HepG2 (cell line): ENCODE results near the gene TMEM120A. TPM values are rescaled to one million over a fixed set of nuclear protein-coding genes. Genes with fewer than 3 reads are reported as not detected.

Source experiments
- ATAC-seq: fragments of 200-7000 bp; cut with Tn5 transposase; 3 replicates; pipeline ENCODE4 v1.9.1; 2020; ENCODE audit warnings: mild to moderate bottlenecking, moderate library complexity
- BruUV-seq: library from RNA; stranded (reverse); fragments of 400-500 nt; replicated peaks from 2 replicates; lab custom pipeline; 2021; lab: Mats Ljungman, UMichigan
- CTCF ChIA-PET: fragments of 300-600 bp; formaldehyde crosslinking; extraction: SDS; loops from one replicate; lab custom pipeline; 2021; ENCODE audit warnings: low total read pairs, inconsistent platforms, low intra/inter-chr PET ratio; lab: Yijun Ruan, JAX
- POLR2A ChIA-PET: fragments of 350-600 bp; sonication (Branson Sonifier 250); formaldehyde crosslinking; loops from one replicate; lab custom pipeline; 2020; ENCODE audit warnings: antibody characterized with exemption, inconsistent platforms; lab: Yijun Ruan, JAX
- DNase-seq: peaks from one replicate; pipeline ENCODE4 v3.0.0-alpha.2; 2015; ENCODE audit warnings: low spot score
- FAIRE-seq: peaks from 3 replicates; lab custom pipeline; 2011; peaks lifted over from hg19 to GRCh38; lab: Jason Lieb, UNC
- H2AFZ ChIP-seq: one replicate; pipeline ENCODE4 v1.6.1; 2011; ENCODE audit warnings: low read length, inconsistent platforms
- H3K27ac ChIP-seq: fragments of 300-600 bp; 3 replicates; pipeline ENCODE4 v1.8.0; 2011; ENCODE audit warnings: mixed run types, mild to moderate bottlenecking, mixed read lengths, low read length, inconsistent platforms; ENCODE audit not compliant: insufficient read depth; ENCODE audit errors: extremely low read length
- H3K27me3 ChIP-seq, 2 experiments: fragments of 200-600 bp in 1 of 2; 2 replicates in 1 of 2; 3 replicates in 1 of 2; pipeline versions ENCODE4 v1.6.0 to v1.8.0; 2011; ENCODE audit warnings: low read length in 2 of 2, mild to moderate bottlenecking in 2 of 2, moderate library complexity in 2 of 2, inconsistent platforms in 1 of 2; ENCODE audit not compliant: insufficient read depth in 2 of 2, control insufficient read depth in 1 of 2
- H3K36me3 ChIP-seq, 2 experiments: fragments of 200-600 bp in 1 of 2; replicated peaks in 1 of 2; 2 replicates in 1 of 2; 3 replicates in 1 of 2; pipeline versions ENCODE4 v1.5.1 to v1.8.0; 2011; ENCODE audit warnings: low read length in 2 of 2, inconsistent platforms in 1 of 2; ENCODE audit not compliant: insufficient read depth in 2 of 2, control insufficient read depth in 1 of 2
- H3K4me1 ChIP-seq: 2 replicates; pipeline ENCODE4 v1.5.1; 2012; ENCODE audit warnings: low read length, inconsistent platforms; ENCODE audit not compliant: insufficient read depth
- H3K4me2 ChIP-seq: 2 replicates; pipeline ENCODE4 v1.6.0; 2011; ENCODE audit warnings: low read depth, low read length, inconsistent platforms
- H3K4me3 ChIP-seq, 3 experiments: fragments of 200-600 bp in 1 of 3; sonication (generic), shearing (Covaris generic) in 1 of 3; replicated peaks in 1 of 3; 2 replicates each; pipeline ENCODE4 v1.5.1; 2011 to 2016; ENCODE audit warnings: low read length in 3 of 3, inconsistent platforms in 2 of 3, low read depth in 2 of 3, mild to moderate bottlenecking in 2 of 3, control low read depth in 1 of 3, mixed read lengths in 1 of 3; ENCODE audit not compliant: insufficient read depth in 1 of 3
- H3K79me2 ChIP-seq: one replicate; pipeline ENCODE4 v1.6.1; 2011; ENCODE audit warnings: low read length, inconsistent platforms; ENCODE audit not compliant: insufficient read depth
- H3K9ac ChIP-seq: 2 replicates; pipeline ENCODE4 v1.6.0; 2011; ENCODE audit warnings: mild to moderate bottlenecking, low read depth, low read length, inconsistent platforms; ENCODE audit not compliant: insufficient read depth
- H3K9me3 ChIP-seq: 2 replicates; pipeline ENCODE4 v1.5.1; 2012; ENCODE audit warnings: mild to moderate bottlenecking, low read length
- H4K20me1 ChIP-seq: 2 replicates; pipeline ENCODE4 v1.6.0; 2011; ENCODE audit warnings: inconsistent platforms, mild to moderate bottlenecking, low read length, moderate library complexity; ENCODE audit not compliant: insufficient read depth
- FOXK1 ChIP-seq: sonication (generic); formaldehyde crosslinking; IDR thresholded peaks from 2 replicates; pipeline ENCODE4 v1.4.0; 2020; ENCODE audit warnings: low read depth, missing genetic modification reagents, borderline replicate concordance
- GFI1 ChIP-seq: sonication (generic); formaldehyde crosslinking; IDR thresholded peaks from 2 replicates; pipeline ENCODE4 v1.5.0; 2020; ENCODE audit warnings: missing genetic modification reagents, mild to moderate bottlenecking, borderline replicate concordance
- HNF1B ChIP-seq: sonication (generic); formaldehyde crosslinking; IDR thresholded peaks from 2 replicates; pipeline ENCODE4 v1.5.1; 2020; ENCODE audit warnings: mild to moderate bottlenecking, moderate library complexity, missing genetic modification reagents
- PPARG ChIP-seq: conservative IDR thresholded peaks from 2 replicates; pipeline ENCODE4 v1.6.1; 2016; ENCODE audit warnings: missing biosample characterization, missing genetic modification reagents
- RERE ChIP-seq: IDR thresholded peaks from 2 replicates; pipeline ENCODE4 v1.6.1; 2016; ENCODE audit warnings: low read depth, missing genetic modification reagents, missing compliant biosample characterization
- ZBTB7A ChIP-seq: sonication (generic); formaldehyde crosslinking; IDR thresholded peaks from 2 replicates; pipeline ENCODE4 v1.8.0; 2022; ENCODE audit warnings: mild to moderate bottlenecking, missing genetic modification reagents
- ZC3H13 ChIP-seq: sonication (generic); formaldehyde crosslinking; IDR thresholded peaks from 2 replicates; pipeline ENCODE4 v1.8.1; 2023; ENCODE audit warnings: mild to moderate bottlenecking, missing genetic modification reagents, moderate library complexity
- ZMAT3 ChIP-seq: sonication (generic); formaldehyde crosslinking; conservative IDR thresholded peaks from 2 replicates; pipeline ENCODE4 v1.7.0; 2021; ENCODE audit warnings: missing genetic modification reagents
- ZNF274 ChIP-seq: sonication (generic); formaldehyde crosslinking; IDR thresholded peaks from 2 replicates; pipeline ENCODE4 v1.5.1; 2020; ENCODE audit warnings: mild to moderate bottlenecking, missing genetic modification reagents
- ZNF33A ChIP-seq: sonication (generic); formaldehyde crosslinking; IDR thresholded peaks from 2 replicates; pipeline ENCODE4 v1.5.1; 2020; ENCODE audit warnings: missing genetic modification reagents, mild to moderate bottlenecking, moderate library complexity, borderline replicate concordance
- ZNF512 ChIP-seq: sonication (generic); formaldehyde crosslinking; IDR thresholded peaks from 2 replicates; pipeline ENCODE4 v1.4.0; 2020; ENCODE audit warnings: mild to moderate bottlenecking, missing genetic modification reagents
- ZNF747 ChIP-seq: sonication (generic); formaldehyde crosslinking; IDR thresholded peaks from 2 replicates; pipeline ENCODE4 v1.8.1; 2023; ENCODE audit warnings: missing genetic modification reagents, mild to moderate bottlenecking, borderline replicate concordance
- ZNF800 ChIP-seq: sonication (generic); formaldehyde crosslinking; IDR thresholded peaks from 2 replicates; pipeline ENCODE4 v1.4.0; 2020; ENCODE audit warnings: missing genetic modification reagents
- WGBS: methylation state at CpG from one replicate; pipeline ENCODE4 v1.1.6; 2017; ENCODE audit warnings: low lambda C conversion rate; 5-methylcytosine and 5-hydroxymethylcytosine counted together
- in situ Hi-C: cut with HindIII; loops from 2 replicates; pipeline ENCODE4 v1.10.0; 2017; ENCODE audit warnings: low pct_unique_long_range_greater_than_20kb; ENCODE audit not compliant: extremely low pct_ligation_motif_present
- intact Hi-C: fragments of 100-400 bp; cut with micrococcal nuclease; formaldehyde crosslinking; loops from one replicate; pipeline ENCODE4 v1.10.0; 2022; ENCODE audit not compliant: unreplicated experiment
- polyA plus RNA-seq, 8 experiments: library from polyadenylated mRNA; depleted of rRNA in 3 of 8; stranded (reverse) in 7 of 8; unstranded in 1 of 8; fragments of >200 nt; fragmentation: Illumina TruSeq in 4 of 8; extraction: Trizol in 4 of 8; gene quantifications; 2 replicates each; pipeline versions ENCODE4 v1.2.1 to v1.2.3, GENCODE V29; 2011 to 2016; ENCODE audit warnings: low read depth in 4 of 8, missing spikeins in 1 of 8, mixed read lengths in 1 of 8; ENCODE audit not compliant: insufficient read depth in 1 of 8
- total RNA-seq, 5 experiments: library from RNA; depleted of rRNA; stranded (reverse); fragments of >200 nt; fragmentation: Illumina TruSeq; extraction: Trizol; gene quantifications; 2 replicates each; pipeline ENCODE4 v1.2.3, GENCODE V29; 2016; ENCODE audit warnings: low read depth in 1 of 5

Gene TMEM120A
- total and polyA plus RNA-seq, 2 of the 13 experiments (the other 11 are each of a cell fraction or from before 2014, with no cell fraction given), result 40.3 to 102 TPM

- Histone ChIP-seq H3K79me2 (no peaks in the 10 kb centered on the region), H3K9ac (no peak overlapping the region), H3K36me3 (peaks cover 4 to 32% of the 10 kb centered on the region in 2 experiments; a peak in 4 of 5 replicates), H3K4me2 (no peak overlapping the region), H4K20me1 (no peaks in the 10 kb centered on the region), H3K27ac (no peak overlapping the region), H2AFZ (no peak overlapping the region), H3K4me1 (no peaks in the 10 kb centered on the region), H3K9me3 (no peaks in the 10 kb centered on the region), H3K27me3 (no peaks in the 10 kb centered on the region), H3K4me3 (no peak overlapping the region)
- ChIA-PET POLR2A (no interaction called here), CTCF (no interaction called here)
- intact Hi-C loops, result no loop called here
- 91% methylated on average over 3 of the region's 3 CpGs for WGBS
- no peak for DNase-seq
- no TSS peak for BruUV-seq
- TF ChIP-seq ZNF274, result no peak
- no peak for TF ChIP-seq HNF1B (CRISPR knock-in tag)
- no peak for TF ChIP-seq FOXK1 (CRISPR knock-in tag)
- no peak for TF ChIP-seq ZBTB7A (CRISPR knock-in tag)
- TF ChIP-seq GFI1 (CRISPR knock-in tag), result no peak
- no peak for TF ChIP-seq PPARG (CRISPR knock-in tag)
- TF ChIP-seq ZNF800 (CRISPR knock-in tag), result no peak
- TF ChIP-seq ZMAT3 (CRISPR knock-in tag), result no peak
- TF ChIP-seq ZNF33A (CRISPR knock-in tag), result no peak
- no peak for TF ChIP-seq RERE (CRISPR knock-in tag)
- no peak for TF ChIP-seq ZC3H13 (CRISPR knock-in tag)
- no peak for TF ChIP-seq ZNF512 (CRISPR knock-in tag)
- TF ChIP-seq ZNF747, result no peak
- no peak for FAIRE-seq
- ATAC-seq, result no peak
- in situ Hi-C loops, result no loop called here
Measured at GRCh38 chr7:76002822-76003221, 8.4 kb upstream of the TMEM120A start.
